Measurements from ENCODE around the gene COLGALT1. TPM values are rescaled to one million over a fixed set of nuclear protein-coding genes. Genes with fewer than 3 reads are reported as not detected.

Gene COLGALT1
- total RNA-seq, 1 experiment from 2014 or later, result 114 TPM

DNA sequence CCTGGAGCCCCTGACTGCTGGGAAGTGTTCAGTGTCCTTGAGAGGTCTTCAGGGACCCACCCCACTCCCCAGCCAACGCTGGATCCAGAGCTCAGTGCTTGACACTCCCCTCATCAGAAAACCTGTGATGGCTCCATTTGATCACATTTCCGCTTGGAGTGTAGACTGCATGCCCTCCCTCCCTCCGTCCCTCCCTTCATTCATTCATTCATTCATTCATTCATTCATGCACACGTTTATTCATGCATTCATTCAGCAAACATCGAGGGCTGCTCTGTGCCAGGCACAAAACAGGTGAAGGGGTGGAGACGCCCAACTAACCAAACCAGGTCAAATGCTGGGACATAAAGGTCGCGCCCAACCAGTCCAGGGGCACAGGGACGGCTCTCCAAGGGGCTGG lies 30.3 kb upstream of the COLGALT1 start:
- peaks cover 3% of the 10 kb centered on the region; the same call in 1 of the 2 replicates for H3K36me3 ChIP-seq
- no peaks in the 10 kb centered on the region for H3K27me3 ChIP-seq (replicated peaks)
- H3K27ac ChIP-seq, result no peak overlapping the region
- H3K9me3 ChIP-seq (replicated peaks), result no peaks in the 10 kb centered on the region
- H3K4me3 ChIP-seq, result no peak overlapping the region
- DNase-seq (ENCODE audit: low read depth in 1 of 2, low spot score in 2 of 2), result no peak
- H3K4me1 ChIP-seq (replicated peaks), result no peaks in the 10 kb centered on the region

DNA sequence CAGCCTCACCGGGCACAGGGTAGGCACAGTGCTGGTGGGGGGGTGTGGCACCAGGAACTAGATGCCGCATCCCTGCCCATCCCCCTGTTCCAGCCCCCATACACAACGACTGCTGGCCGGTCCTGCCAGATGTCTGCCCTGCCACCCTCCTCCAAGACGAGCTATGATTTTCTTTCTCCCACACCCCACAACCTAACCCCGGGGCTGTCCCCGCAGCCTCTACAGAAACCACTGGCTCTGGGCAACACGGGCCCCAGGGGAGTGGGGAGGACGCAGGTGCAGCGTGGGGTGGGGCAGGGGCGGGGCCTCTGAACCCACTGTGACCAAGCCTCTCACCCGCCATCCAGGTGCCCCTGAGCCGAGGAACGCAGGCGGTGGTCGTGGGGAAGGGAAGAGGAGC lies 28.5 kb upstream of the COLGALT1 start:
- no peak for DNase-seq (ENCODE audit: low read depth in 1 of 2, low spot score in 2 of 2)
- Histone ChIP-seq H3K36me3 (no peaks in the 10 kb centered on the region), H3K27ac (no peak overlapping the region), H3K9me3 (replicated peaks) (no peaks in the 10 kb centered on the region), H3K4me3 (no peak overlapping the region), H3K27me3 (replicated peaks) (0 out of 2 replicates have a peak, but pooled peaks cover 4% of the 10 kb centered on the region), H3K4me1 (replicated peaks) (no peaks in the 10 kb centered on the region)

DNA sequence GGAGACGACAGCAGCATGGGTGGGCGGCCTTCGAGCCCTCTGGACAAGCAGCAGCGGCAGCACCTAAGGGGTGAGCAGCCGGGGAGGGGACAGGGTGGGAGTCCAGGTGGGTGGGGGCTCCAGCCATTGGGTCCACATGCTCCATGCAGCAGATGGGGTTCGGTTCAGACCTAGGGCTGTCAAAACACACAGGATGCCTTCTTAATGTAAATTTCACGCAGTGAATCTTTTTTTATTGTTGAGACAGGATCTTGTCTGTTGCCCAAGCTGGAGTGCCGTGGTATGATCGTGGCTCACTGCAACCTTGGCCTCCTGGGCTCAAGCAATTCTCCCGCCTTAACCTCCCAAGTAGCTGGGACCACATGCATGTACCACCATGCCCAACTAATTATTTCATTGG lies 28.1 kb upstream of the COLGALT1 start:
- Histone ChIP-seq H3K4me1 (replicated peaks) (no peaks in the 10 kb centered on the region), H3K36me3 (no peaks in the 10 kb centered on the region), H3K27ac (no peak overlapping the region), H3K4me3 (no peak overlapping the region), H3K27me3 (replicated peaks) (0 out of 2 replicates have a peak, but pooled peaks cover 4% of the 10 kb centered on the region), H3K9me3 (replicated peaks) (no peaks in the 10 kb centered on the region)
- DNase-seq (ENCODE audit: low read depth in 1 of 2, low spot score in 2 of 2), result no peak

GRCh38 chr19:17528610-17529009 lies 26.8 kb upstream of the COLGALT1 start:
- no peaks in the 10 kb centered on the region for H3K9me3 ChIP-seq (replicated peaks)
- no peaks in the 10 kb centered on the region for H3K4me1 ChIP-seq (replicated peaks)
- H3K27ac ChIP-seq, result no peak overlapping the region
- no peak for DNase-seq (ENCODE audit: low read depth in 1 of 2, low spot score in 2 of 2)
- H3K36me3 ChIP-seq, result no peaks in the 10 kb centered on the region
- 0 out of 2 replicates have a peak, but pooled peaks cover 6% of the 10 kb centered on the region for H3K27me3 ChIP-seq (replicated peaks)
- no peak overlapping the region for H3K4me3 ChIP-seq

GRCh38 chr19:17529239-17530158 lies 25.9 kb upstream of the COLGALT1 start:
- Histone ChIP-seq H3K4me3 (no peak overlapping the region), H3K4me1 (replicated peaks) (no peaks in the 10 kb centered on the region)

GRCh38 chr19:17530586-17530985 lies 24.9 kb upstream of the COLGALT1 start:
- Histone ChIP-seq H3K27ac (no peak overlapping the region), H3K4me3 (no peak overlapping the region), H3K4me1 (replicated peaks) (no peaks in the 10 kb centered on the region), H3K9me3 (replicated peaks) (no peaks in the 10 kb centered on the region), H3K27me3 (replicated peaks) (peaks cover 11% of the 10 kb centered on the region; the same call in 1 of the 2 replicates), H3K36me3 (no peaks in the 10 kb centered on the region)
- DNase-seq (ENCODE audit: low read depth in 1 of 2, low spot score in 2 of 2), result no peak

More at GRCh38 chr19:17529239-17530158, 25.9 kb upstream of the COLGALT1 start:
- no peak for DNase-seq (ENCODE audit: low read depth in 1 of 2, low spot score in 2 of 2)
- Histone ChIP-seq H3K9me3 (replicated peaks) (no peaks in the 10 kb centered on the region), H3K27me3 (replicated peaks) (peaks cover 11% of the 10 kb centered on the region; the same call in 1 of the 2 replicates), H3K27ac (no peak overlapping the region), H3K36me3 (no peaks in the 10 kb centered on the region)

DNA sequence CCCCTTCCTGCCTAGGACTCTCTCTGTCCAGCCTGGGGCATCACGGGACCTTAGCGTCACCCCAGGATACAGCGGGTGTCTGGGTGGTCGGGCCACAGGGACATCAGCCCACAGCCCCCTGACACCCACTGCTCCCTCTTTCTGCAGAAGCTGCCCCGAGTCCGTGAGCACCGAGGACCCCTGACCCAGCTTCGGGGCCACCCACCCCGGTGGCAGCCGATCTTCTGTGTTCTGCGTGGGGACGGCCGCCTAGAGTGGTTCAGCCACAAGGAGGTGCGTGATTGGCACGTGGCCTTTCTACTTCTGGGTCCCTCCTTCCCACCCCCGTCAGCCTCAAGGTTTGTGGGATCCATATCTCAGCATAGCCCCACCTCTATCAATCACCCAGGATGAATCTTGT lies 23.3 kb upstream of the COLGALT1 start:
- Histone ChIP-seq H3K27me3 (replicated peaks) (peaks cover 18% of the 10 kb centered on the region), H3K4me3 (no peak overlapping the region), H3K4me1 (replicated peaks) (no peaks in the 10 kb centered on the region), H3K27ac (no peak overlapping the region), H3K9me3 (replicated peaks) (no peaks in the 10 kb centered on the region), H3K36me3 (no peaks in the 10 kb centered on the region)
- no peak for DNase-seq (ENCODE audit: low read depth in 1 of 2, low spot score in 2 of 2)

DNA sequence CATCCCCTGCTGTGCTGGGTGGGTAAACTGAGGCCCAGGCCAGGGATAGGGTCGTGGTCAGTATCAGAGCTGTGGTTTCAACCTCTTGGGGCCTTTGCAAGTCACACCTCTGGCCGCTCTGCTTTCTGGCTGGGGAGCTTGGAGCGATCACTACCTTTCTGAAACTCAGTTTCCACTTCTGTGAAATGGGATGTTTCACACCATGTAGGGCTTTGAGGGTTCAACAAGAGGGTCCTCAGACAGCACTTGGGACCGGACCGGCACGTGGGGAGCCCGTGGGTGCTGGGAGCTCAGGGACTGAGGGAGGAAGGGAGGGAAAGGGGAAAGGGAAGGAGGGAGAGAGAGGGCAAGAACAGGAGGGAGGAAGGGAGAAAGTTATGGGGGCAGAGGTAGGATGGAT lies 22.9 kb upstream of the COLGALT1 start:
- Histone ChIP-seq H3K27me3 (replicated peaks) (peaks cover 18% of the 10 kb centered on the region), H3K36me3 (no peaks in the 10 kb centered on the region), H3K4me3 (no peak overlapping the region), H3K27ac (no peak overlapping the region), H3K9me3 (replicated peaks) (no peaks in the 10 kb centered on the region), H3K4me1 (replicated peaks) (no peaks in the 10 kb centered on the region)
- no peak for DNase-seq (ENCODE audit: low read depth in 1 of 2, low spot score in 2 of 2)

GRCh38 chr19:17534767-17535166 lies 20.7 kb upstream of the COLGALT1 start:
- peaks cover 25% of the 10 kb centered on the region for H3K27me3 ChIP-seq (replicated peaks)
- no peaks in the 10 kb centered on the region for H3K9me3 ChIP-seq (replicated peaks)
- H3K4me1 ChIP-seq (replicated peaks), result peaks cover 11% of the 10 kb centered on the region
- no peak overlapping the region for H3K4me3 ChIP-seq
- H3K27ac ChIP-seq, result no peak overlapping the region
- 0 out of 2 replicates have a peak, but pooled peaks cover 2% of the 10 kb centered on the region for H3K36me3 ChIP-seq
- DNase-seq (ENCODE audit: low read depth in 1 of 2, low spot score in 2 of 2), result no peak

- Histone ChIP-seq H3K9me3 (replicated peaks) (no peaks in the 10 kb centered on the region), H3K4me1 (replicated peaks) (peaks cover 11% of the 10 kb centered on the region), H3K27ac (no peak overlapping the region), H3K27me3 (replicated peaks) (peaks cover 21% of the 10 kb centered on the region), H3K4me3 (no peak overlapping the region), H3K36me3 (0 out of 2 replicates have a peak, but pooled peaks cover 2% of the 10 kb centered on the region)
- DNase-seq (ENCODE audit: low read depth in 1 of 2, low spot score in 2 of 2), result no peak
These were observed 18.5 kb upstream of the COLGALT1 start for GRCh38 chr19:17536955-17537354.

- Histone ChIP-seq H3K27ac (no peak overlapping the region), H3K4me3 (peak overlapping the region; percentile 25), H3K27me3 (replicated peaks) (peaks cover 19% of the 10 kb centered on the region), H3K4me1 (replicated peaks) (peaks cover 11% of the 10 kb centered on the region), H3K9me3 (replicated peaks) (no peaks in the 10 kb centered on the region), H3K36me3 (0 out of 2 replicates have a peak, but pooled peaks cover 2% of the 10 kb centered on the region)
- no peak for DNase-seq (ENCODE audit: low read depth in 1 of 2, low spot score in 2 of 2)
These were observed 16.7 kb upstream of the COLGALT1 start for GRCh38 chr19:17538684-17539237.

GRCh38 chr19:17539238-17540117 lies 16.0 kb upstream of the COLGALT1 start:
- H3K9me3 ChIP-seq (replicated peaks), result no peaks in the 10 kb centered on the region
- H3K27me3 ChIP-seq (replicated peaks), result peaks cover 15% of the 10 kb centered on the region
- 0 out of 2 replicates have a peak, but pooled peaks cover 2% of the 10 kb centered on the region for H3K36me3 ChIP-seq
- H3K4me3 ChIP-seq, result peak overlapping the region; percentile 25
- peaks cover 11% of the 10 kb centered on the region for H3K4me1 ChIP-seq (replicated peaks)
- DNase-seq (ENCODE audit: low read depth in 1 of 2, low spot score in 2 of 2), result peak; percentile 70 to 97
- H3K27ac ChIP-seq, result no peak overlapping the region

- Histone ChIP-seq H3K27me3 (replicated peaks) (peaks cover 15% of the 10 kb centered on the region), H3K4me1 (replicated peaks) (peaks cover 11% of the 10 kb centered on the region), H3K27ac (no peak overlapping the region), H3K4me3 (no peak overlapping the region), H3K9me3 (replicated peaks) (no peaks in the 10 kb centered on the region), H3K36me3 (0 out of 2 replicates have a peak, but pooled peaks cover 2% of the 10 kb centered on the region)
- DNase-seq (ENCODE audit: low read depth in 1 of 2, low spot score in 2 of 2), result no peak
These were observed 15.3 kb upstream of the COLGALT1 start for GRCh38 chr19:17540174-17540573.

All from SJSA1 (cell line).